WTC11 (cell line): ENCODE results near the gene ATP8B4. TPM values are rescaled to one million over a fixed set of nuclear protein-coding genes. Genes with fewer than 3 reads are reported as not detected.

Experiments
- ATAC-seq: fragments of 200-7000 bp; cut with Tn5 transposase; 2 replicates; pipeline ENCODE4 v1.10.0; 2021; ENCODE audit warnings: mild to moderate bottlenecking, moderate library complexity
- CTCF ChIA-PET: fragments of 300-600 bp; sonication (Branson Sonifier 250); formaldehyde crosslinking; loops from one replicate; lab custom pipeline; 2021; ENCODE audit warnings: antibody characterized with exemption; lab: Charles Lee
- POLR2A ChIA-PET: fragments of 350-600 bp; sonication (Branson Sonifier 250); formaldehyde crosslinking; loops from one replicate; lab custom pipeline; 2021; ENCODE audit warnings: antibody characterized with exemption; lab: Charles Lee
- DNase-seq: peaks from one replicate; pipeline ENCODE4 v3.0.0; 2021; ENCODE audit warnings: low spot score
- H3K27ac Mint-ChIP-seq: 2 replicates; pipeline ENCODE4 v1.8.0; 2021; ENCODE audit warnings: mixed read lengths
- H3K27me3 Mint-ChIP-seq: 2 replicates; pipeline ENCODE4 v1.8.0; 2021; ENCODE audit warnings: low read depth, mild to moderate bottlenecking, moderate library complexity, mixed read lengths
- H3K36me3 Mint-ChIP-seq: 2 replicates; pipeline ENCODE4 v1.8.0; 2021; ENCODE audit warnings: mixed read lengths
- H3K4me1 Mint-ChIP-seq: 2 replicates; pipeline ENCODE4 v1.8.0; 2022; ENCODE audit warnings: mixed read lengths
- H3K4me3 Mint-ChIP-seq: 2 replicates; pipeline ENCODE4 v1.8.0; 2021; ENCODE audit warnings: mild to moderate bottlenecking, moderate library complexity, mixed read lengths
- H3K9me3 Mint-ChIP-seq: 2 replicates; pipeline ENCODE4 v1.8.0; 2021; ENCODE audit warnings: mixed read lengths
- FOXK1 ChIP-seq: sonication (generic); formaldehyde crosslinking; IDR thresholded peaks from 2 replicates; pipeline ENCODE4 v1.8.0; 2022; ENCODE audit warnings: mild to moderate bottlenecking, moderate library complexity, missing genetic modification reagents
- GABPB1 ChIP-seq: sonication (generic); formaldehyde crosslinking; IDR thresholded peaks from 2 replicates; pipeline ENCODE4 v1.8.1; 2023; ENCODE audit warnings: mild to moderate bottlenecking, missing genetic modification reagents
- GTF2I ChIP-seq: fragments of 250-450 bp; sonication (Bioruptor Pico); conservative IDR thresholded peaks from 2 replicates; pipeline ENCODE4 v1.4.0; 2021; ENCODE audit warnings: mild to moderate bottlenecking
- HMGA2 ChIP-seq: fragments of 250-450 bp; sonication (Bioruptor Pico); IDR thresholded peaks from 2 replicates; pipeline ENCODE4 v1.4.0; 2021; ENCODE audit warnings: mild to moderate bottlenecking, moderate library complexity
- JAZF1 ChIP-seq: fragments of 250-450 bp; sonication (Bioruptor Pico); IDR thresholded peaks from 2 replicates; pipeline ENCODE4 v1.9.0; 2021; ENCODE audit warnings: moderate library complexity, mild to moderate bottlenecking, inconsistent platforms
- NFATC4 ChIP-seq: fragments of 250-450 bp; sonication (Bioruptor Pico); IDR thresholded peaks from 2 replicates; pipeline ENCODE4 v1.9.0; 2021; ENCODE audit warnings: mild to moderate bottlenecking
- NR2C2 ChIP-seq: sonication (generic); formaldehyde crosslinking; IDR thresholded peaks from 2 replicates; pipeline ENCODE4 v1.8.0; 2022; ENCODE audit warnings: mild to moderate bottlenecking, missing genetic modification reagents
- RORB ChIP-seq: fragments of 250-450 bp; sonication (Bioruptor Pico); IDR thresholded peaks from 2 replicates; pipeline ENCODE4 v1.9.0; 2021; ENCODE audit warnings: mild to moderate bottlenecking
- SP1 ChIP-seq: sonication (generic); formaldehyde crosslinking; conservative IDR thresholded peaks from 2 replicates; pipeline ENCODE4 v1.8.1; 2022; ENCODE audit warnings: missing genetic modification reagents
- TP53 ChIP-seq: sonication (generic); formaldehyde crosslinking; IDR thresholded peaks from 2 replicates; pipeline ENCODE4 v1.8.1; 2023; ENCODE audit warnings: mild to moderate bottlenecking, missing genetic modification reagents
- ZNF263 ChIP-seq: sonication (generic); formaldehyde crosslinking; IDR thresholded peaks from 2 replicates; pipeline ENCODE4 v1.8.1; 2022; ENCODE audit warnings: low read depth, mild to moderate bottlenecking, moderate library complexity, missing genetic modification reagents
- total RNA-seq: library from RNA; stranded (reverse); gene quantifications from 3 replicates; pipeline ENCODE4 v1.2.3, GENCODE V29; 2021
- TF ChIP-seq, protein P1 (sequence below): sonication (generic); formaldehyde crosslinking; IDR thresholded peaks from 2 replicates; pipeline ENCODE4 v1.8.1; 2022; ENCODE audit warnings: low read depth, mild to moderate bottlenecking, moderate library complexity, missing genetic modification reagents, borderline replicate concordance
- TF ChIP-seq, protein P2 (sequence below): fragments of 200-600 bp; IDR thresholded peaks from 2 replicates; pipeline ENCODE4 v1.8.0; 2022; ENCODE audit warnings: antibody characterized with exemption
- TF ChIP-seq, protein P3 (sequence below): fragments of 250-450 bp; sonication (Bioruptor Pico); IDR thresholded peaks from 2 replicates; pipeline ENCODE4 v1.8.0; 2021; ENCODE audit warnings: mild to moderate bottlenecking
- TF ChIP-seq, protein P4 (sequence below): sonication (generic); formaldehyde crosslinking; IDR thresholded peaks from 2 replicates; pipeline ENCODE4 v1.8.0; 2022; ENCODE audit warnings: mild to moderate bottlenecking, missing genetic modification reagents
- TF ChIP-seq, protein P5 (sequence below): fragments of 250-450 bp; sonication (Bioruptor Pico); conservative IDR thresholded peaks from 2 replicates; pipeline ENCODE4 v1.9.0; 2021; ENCODE audit warnings: mild to moderate bottlenecking
- TF ChIP-seq, protein P6 (sequence below): sonication (generic); formaldehyde crosslinking; IDR thresholded peaks from 2 replicates; pipeline ENCODE4 v1.8.0; 2022; ENCODE audit warnings: mild to moderate bottlenecking, missing genetic modification reagents
- TF ChIP-seq, protein P7 (sequence below): fragments of 250-450 bp; sonication (Bioruptor Pico); IDR thresholded peaks from 2 replicates; pipeline ENCODE4 v2.1.2; 2022; ENCODE audit warnings: mild to moderate bottlenecking, moderate library complexity
- TF ChIP-seq, protein P8 (sequence below): sonication (generic); formaldehyde crosslinking; conservative IDR thresholded peaks from 2 replicates; pipeline ENCODE4 v1.8.1; 2022; ENCODE audit warnings: mild to moderate bottlenecking, missing genetic modification reagents
- TF ChIP-seq, protein P9 (sequence below): sonication (generic); formaldehyde crosslinking; IDR thresholded peaks from 2 replicates; pipeline ENCODE4 v1.8.1; 2023; ENCODE audit warnings: mild to moderate bottlenecking, missing genetic modification reagents
- TF ChIP-seq, protein P10 (sequence below): sonication (generic); formaldehyde crosslinking; IDR thresholded peaks from 2 replicates; pipeline ENCODE4 v1.8.1; 2023; ENCODE audit warnings: mild to moderate bottlenecking, missing genetic modification reagents, borderline replicate concordance

Gene ATP8B4
- total RNA-seq, 1 experiment from 2014 or later = 0.37 TPM

DNA sequence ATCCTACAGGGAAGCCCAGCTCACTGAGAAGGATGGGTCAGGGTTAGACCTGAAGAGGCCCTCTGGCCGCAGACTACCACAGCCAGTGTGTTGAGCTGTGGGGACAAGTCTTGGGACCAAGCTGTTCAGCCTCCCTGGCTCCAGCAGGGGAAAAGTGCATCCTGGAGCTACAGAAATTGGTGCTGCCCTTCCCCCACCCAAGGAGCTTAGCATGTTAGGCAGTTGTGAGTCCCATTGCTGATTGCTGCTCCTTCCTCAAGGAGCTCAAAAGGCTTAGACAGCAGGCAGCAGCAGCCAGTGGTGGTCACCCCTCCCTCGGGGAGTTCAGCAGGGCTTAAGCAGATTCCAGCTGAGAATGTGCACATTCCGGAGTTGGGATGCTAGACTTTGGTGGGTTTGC lies 165.6 kb downstream of the ATP8B4 start (continued):
- TF ChIP-seq, protein P1, sequence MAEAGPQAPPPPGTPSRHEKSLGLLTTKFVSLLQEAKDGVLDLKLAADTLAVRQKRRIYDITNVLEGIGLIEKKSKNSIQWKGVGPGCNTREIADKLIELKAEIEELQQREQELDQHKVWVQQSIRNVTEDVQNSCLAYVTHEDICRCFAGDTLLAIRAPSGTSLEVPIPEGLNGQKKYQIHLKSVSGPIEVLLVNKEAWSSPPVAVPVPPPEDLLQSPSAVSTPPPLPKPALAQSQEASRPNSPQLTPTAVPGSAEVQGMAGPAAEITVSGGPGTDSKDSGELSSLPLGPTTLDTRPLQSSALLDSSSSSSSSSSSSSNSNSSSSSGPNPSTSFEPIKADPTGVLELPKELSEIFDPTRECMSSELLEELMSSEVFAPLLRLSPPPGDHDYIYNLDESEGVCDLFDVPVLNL = no peak
- TF ChIP-seq, protein P2, sequence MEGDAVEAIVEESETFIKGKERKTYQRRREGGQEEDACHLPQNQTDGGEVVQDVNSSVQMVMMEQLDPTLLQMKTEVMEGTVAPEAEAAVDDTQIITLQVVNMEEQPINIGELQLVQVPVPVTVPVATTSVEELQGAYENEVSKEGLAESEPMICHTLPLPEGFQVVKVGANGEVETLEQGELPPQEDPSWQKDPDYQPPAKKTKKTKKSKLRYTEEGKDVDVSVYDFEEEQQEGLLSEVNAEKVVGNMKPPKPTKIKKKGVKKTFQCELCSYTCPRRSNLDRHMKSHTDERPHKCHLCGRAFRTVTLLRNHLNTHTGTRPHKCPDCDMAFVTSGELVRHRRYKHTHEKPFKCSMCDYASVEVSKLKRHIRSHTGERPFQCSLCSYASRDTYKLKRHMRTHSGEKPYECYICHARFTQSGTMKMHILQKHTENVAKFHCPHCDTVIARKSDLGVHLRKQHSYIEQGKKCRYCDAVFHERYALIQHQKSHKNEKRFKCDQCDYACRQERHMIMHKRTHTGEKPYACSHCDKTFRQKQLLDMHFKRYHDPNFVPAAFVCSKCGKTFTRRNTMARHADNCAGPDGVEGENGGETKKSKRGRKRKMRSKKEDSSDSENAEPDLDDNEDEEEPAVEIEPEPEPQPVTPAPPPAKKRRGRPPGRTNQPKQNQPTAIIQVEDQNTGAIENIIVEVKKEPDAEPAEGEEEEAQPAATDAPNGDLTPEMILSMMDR = no peak
- TF ChIP-seq, protein P3, sequence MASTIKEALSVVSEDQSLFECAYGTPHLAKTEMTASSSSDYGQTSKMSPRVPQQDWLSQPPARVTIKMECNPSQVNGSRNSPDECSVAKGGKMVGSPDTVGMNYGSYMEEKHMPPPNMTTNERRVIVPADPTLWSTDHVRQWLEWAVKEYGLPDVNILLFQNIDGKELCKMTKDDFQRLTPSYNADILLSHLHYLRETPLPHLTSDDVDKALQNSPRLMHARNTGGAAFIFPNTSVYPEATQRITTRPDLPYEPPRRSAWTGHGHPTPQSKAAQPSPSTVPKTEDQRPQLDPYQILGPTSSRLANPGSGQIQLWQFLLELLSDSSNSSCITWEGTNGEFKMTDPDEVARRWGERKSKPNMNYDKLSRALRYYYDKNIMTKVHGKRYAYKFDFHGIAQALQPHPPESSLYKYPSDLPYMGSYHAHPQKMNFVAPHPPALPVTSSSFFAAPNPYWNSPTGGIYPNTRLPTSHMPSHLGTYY (CRISPR knock-in tag) = no peak
- no peak for TF ChIP-seq RORB (CRISPR knock-in tag)
- TF ChIP-seq, protein P4, sequence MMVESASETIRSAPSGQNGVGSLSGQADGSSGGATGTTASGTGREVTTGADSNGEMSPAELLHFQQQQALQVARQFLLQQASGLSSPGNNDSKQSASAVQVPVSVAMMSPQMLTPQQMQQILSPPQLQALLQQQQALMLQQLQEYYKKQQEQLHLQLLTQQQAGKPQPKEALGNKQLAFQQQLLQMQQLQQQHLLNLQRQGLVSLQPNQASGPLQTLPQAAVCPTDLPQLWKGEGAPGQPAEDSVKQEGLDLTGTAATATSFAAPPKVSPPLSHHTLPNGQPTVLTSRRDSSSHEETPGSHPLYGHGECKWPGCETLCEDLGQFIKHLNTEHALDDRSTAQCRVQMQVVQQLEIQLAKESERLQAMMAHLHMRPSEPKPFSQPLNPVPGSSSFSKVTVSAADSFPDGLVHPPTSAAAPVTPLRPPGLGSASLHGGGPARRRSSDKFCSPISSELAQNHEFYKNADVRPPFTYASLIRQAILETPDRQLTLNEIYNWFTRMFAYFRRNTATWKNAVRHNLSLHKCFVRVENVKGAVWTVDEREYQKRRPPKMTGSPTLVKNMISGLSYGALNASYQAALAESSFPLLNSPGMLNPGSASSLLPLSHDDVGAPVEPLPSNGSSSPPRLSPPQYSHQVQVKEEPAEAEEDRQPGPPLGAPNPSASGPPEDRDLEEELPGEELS (CRISPR knock-in tag) = no peak
- TF ChIP-seq, protein P5, sequence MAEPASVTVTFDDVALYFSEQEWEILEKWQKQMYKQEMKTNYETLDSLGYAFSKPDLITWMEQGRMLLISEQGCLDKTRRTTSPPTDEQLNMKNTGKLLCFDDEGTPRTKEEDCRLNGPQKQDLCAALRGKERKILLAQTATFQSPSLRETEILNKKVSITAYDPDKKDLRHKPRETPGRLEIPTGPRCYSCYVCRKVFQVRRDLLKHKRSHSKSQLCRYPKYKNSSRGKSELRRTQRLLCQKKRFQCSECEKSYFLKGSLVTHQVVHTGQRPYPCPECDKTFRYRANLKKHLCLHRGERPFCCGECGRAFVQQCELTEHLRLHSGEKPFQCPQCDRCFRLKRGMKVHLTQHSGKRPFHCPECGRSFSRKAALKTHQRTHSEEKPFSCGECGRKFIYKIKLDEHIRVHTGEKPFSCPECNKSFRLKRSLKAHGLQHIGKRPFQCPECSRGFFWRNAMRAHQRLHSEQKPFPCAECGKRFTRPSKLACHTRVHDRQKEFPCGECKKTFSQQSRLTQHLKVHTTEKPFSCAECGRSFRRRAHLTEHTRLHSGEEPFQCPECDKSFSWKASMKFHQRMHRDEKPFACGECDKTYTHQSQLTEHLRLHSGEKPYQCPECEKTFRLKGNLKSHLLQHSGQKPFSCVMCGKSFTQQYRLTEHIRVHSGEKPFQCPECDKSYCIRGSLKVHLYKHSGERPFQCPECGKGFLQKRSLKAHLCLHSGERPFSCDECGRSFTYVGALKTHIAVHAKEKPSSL = no peak
- TF ChIP-seq, protein P6, sequence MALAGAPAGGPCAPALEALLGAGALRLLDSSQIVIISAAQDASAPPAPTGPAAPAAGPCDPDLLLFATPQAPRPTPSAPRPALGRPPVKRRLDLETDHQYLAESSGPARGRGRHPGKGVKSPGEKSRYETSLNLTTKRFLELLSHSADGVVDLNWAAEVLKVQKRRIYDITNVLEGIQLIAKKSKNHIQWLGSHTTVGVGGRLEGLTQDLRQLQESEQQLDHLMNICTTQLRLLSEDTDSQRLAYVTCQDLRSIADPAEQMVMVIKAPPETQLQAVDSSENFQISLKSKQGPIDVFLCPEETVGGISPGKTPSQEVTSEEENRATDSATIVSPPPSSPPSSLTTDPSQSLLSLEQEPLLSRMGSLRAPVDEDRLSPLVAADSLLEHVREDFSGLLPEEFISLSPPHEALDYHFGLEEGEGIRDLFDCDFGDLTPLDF (CRISPR knock-in tag) = no peak
- no peak for TF ChIP-seq NFATC4 (CRISPR knock-in tag)
- no peak for TF ChIP-seq TP53 (CRISPR knock-in tag)
- TF ChIP-seq, protein P7, sequence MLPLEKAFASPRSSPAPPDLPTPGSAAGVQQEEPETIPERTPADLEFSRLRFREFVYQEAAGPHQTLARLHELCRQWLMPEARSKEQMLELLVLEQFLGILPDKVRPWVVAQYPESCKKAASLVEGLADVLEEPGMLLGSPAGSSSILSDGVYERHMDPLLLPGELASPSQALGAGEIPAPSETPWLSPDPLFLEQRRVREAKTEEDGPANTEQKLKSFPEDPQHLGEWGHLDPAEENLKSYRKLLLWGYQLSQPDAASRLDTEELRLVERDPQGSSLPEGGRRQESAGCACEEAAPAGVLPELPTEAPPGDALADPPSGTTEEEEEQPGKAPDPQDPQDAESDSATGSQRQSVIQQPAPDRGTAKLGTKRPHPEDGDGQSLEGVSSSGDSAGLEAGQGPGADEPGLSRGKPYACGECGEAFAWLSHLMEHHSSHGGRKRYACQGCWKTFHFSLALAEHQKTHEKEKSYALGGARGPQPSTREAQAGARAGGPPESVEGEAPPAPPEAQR (CRISPR knock-in tag) = no peak
- TF ChIP-seq NR2C2 (CRISPR knock-in tag) = no peak

DNA sequence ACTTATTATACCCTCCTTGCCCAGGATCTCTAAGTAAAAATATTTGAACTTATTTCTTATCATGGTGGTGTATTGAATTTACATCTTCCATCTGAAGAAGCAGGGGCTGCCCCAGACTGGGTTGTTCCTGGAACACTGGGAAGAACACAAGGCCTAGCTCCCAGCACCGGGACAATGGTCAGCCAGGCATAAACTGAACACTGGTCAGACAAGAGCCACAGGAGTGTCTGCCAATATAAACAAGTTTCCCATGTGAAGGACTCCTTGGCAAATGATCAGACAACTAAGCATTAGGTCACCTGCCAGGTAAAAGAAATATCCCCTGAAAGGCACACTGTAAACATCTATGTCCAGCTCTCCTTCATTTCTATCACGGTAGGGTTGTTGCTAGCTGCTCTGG lies 172.4 kb downstream of the ATP8B4 start:
- no peak for ATAC-seq
- CTCF ChIA-PET = no interaction called here
- POLR2A ChIA-PET = no interaction called here
- TF ChIP-seq HMGA2 = no peak
- TF ChIP-seq, protein P8, sequence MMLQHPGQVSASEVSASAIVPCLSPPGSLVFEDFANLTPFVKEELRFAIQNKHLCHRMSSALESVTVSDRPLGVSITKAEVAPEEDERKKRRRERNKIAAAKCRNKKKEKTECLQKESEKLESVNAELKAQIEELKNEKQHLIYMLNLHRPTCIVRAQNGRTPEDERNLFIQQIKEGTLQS (CRISPR knock-in tag) = no peak
- TF ChIP-seq, protein P9, sequence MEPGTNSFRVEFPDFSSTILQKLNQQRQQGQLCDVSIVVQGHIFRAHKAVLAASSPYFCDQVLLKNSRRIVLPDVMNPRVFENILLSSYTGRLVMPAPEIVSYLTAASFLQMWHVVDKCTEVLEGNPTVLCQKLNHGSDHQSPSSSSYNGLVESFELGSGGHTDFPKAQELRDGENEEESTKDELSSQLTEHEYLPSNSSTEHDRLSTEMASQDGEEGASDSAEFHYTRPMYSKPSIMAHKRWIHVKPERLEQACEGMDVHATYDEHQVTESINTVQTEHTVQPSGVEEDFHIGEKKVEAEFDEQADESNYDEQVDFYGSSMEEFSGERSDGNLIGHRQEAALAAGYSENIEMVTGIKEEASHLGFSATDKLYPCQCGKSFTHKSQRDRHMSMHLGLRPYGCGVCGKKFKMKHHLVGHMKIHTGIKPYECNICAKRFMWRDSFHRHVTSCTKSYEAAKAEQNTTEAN (CRISPR knock-in tag) = no peak
- no peak for TF ChIP-seq ZNF263 (CRISPR knock-in tag)
- TF ChIP-seq JAZF1 = no peak
- no peak for TF ChIP-seq GABPB1
- TF ChIP-seq GTF2I (CRISPR knock-in tag) = no peak
- no peak for TF ChIP-seq SP1 (CRISPR knock-in tag)
- TF ChIP-seq, protein P10, sequence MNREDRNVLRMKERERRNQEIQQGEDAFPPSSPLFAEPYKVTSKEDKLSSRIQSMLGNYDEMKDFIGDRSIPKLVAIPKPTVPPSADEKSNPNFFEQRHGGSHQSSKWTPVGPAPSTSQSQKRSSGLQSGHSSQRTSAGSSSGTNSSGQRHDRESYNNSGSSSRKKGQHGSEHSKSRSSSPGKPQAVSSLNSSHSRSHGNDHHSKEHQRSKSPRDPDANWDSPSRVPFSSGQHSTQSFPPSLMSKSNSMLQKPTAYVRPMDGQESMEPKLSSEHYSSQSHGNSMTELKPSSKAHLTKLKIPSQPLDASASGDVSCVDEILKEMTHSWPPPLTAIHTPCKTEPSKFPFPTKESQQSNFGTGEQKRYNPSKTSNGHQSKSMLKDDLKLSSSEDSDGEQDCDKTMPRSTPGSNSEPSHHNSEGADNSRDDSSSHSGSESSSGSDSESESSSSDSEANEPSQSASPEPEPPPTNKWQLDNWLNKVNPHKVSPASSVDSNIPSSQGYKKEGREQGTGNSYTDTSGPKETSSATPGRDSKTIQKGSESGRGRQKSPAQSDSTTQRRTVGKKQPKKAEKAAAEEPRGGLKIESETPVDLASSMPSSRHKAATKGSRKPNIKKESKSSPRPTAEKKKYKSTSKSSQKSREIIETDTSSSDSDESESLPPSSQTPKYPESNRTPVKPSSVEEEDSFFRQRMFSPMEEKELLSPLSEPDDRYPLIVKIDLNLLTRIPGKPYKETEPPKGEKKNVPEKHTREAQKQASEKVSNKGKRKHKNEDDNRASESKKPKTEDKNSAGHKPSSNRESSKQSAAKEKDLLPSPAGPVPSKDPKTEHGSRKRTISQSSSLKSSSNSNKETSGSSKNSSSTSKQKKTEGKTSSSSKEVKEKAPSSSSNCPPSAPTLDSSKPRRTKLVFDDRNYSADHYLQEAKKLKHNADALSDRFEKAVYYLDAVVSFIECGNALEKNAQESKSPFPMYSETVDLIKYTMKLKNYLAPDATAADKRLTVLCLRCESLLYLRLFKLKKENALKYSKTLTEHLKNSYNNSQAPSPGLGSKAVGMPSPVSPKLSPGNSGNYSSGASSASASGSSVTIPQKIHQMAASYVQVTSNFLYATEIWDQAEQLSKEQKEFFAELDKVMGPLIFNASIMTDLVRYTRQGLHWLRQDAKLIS (CRISPR knock-in tag) = no peak
- TF ChIP-seq FOXK1 = no peak

More for the DNA sequence above, 172.4 kb downstream of the ATP8B4 start:
- H3K36me3 Mint-ChIP-seq = peaks cover 28% of the 10 kb centered on the region
- no peak overlapping the region for H3K4me3 Mint-ChIP-seq
- H3K9me3 Mint-ChIP-seq = peaks cover 53% of the 10 kb centered on the region
- DNase-seq = no peak
- no peaks in the 10 kb centered on the region; the same call in 1 of the 2 replicates for H3K27me3 Mint-ChIP-seq
- no peaks in the 10 kb centered on the region for H3K4me1 Mint-ChIP-seq
- no peak overlapping the region for H3K27ac Mint-ChIP-seq
